Lower leg skin (tissue), 3 donors: ENCODE measurements around the gene ERC1.

ENCODE experiments used
- POLR2A ChIP-seq, 2 donors: fragments of 450-650 bp; IDR thresholded peaks; one replicate each; pipeline ENCODE4 v1.6.1; 2016 to 2017; ENCODE audit warnings: antibody characterized with exemption in 2 of 2, mild to moderate bottlenecking in 1 of 2, moderate library complexity in 1 of 2
- TF ChIP-seq, protein P1 (sequence below), 3 donors: fragments of 450-650 bp; IDR thresholded peaks; one replicate each; pipeline ENCODE4 v1.5.1; 2016; ENCODE audit warnings: antibody characterized with exemption in 3 of 3, mild to moderate bottlenecking in 3 of 3, moderate library complexity in 2 of 3

GRCh38 chr12:1195513-1195912, 204.5 kb downstream of the ERC1 start:
- TF ChIP-seq, protein P1, sequence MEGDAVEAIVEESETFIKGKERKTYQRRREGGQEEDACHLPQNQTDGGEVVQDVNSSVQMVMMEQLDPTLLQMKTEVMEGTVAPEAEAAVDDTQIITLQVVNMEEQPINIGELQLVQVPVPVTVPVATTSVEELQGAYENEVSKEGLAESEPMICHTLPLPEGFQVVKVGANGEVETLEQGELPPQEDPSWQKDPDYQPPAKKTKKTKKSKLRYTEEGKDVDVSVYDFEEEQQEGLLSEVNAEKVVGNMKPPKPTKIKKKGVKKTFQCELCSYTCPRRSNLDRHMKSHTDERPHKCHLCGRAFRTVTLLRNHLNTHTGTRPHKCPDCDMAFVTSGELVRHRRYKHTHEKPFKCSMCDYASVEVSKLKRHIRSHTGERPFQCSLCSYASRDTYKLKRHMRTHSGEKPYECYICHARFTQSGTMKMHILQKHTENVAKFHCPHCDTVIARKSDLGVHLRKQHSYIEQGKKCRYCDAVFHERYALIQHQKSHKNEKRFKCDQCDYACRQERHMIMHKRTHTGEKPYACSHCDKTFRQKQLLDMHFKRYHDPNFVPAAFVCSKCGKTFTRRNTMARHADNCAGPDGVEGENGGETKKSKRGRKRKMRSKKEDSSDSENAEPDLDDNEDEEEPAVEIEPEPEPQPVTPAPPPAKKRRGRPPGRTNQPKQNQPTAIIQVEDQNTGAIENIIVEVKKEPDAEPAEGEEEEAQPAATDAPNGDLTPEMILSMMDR (IDR thresholded peaks at IDR 0.05): no peak
- no peak for TF ChIP-seq POLR2A (IDR thresholded peaks at IDR 0.05)
